ENCODE measurements around the gene CRHR2. TPM values are rescaled to one million over a fixed set of nuclear protein-coding genes. Genes with fewer than 3 reads are reported as not detected.

Gene CRHR2
- total and polyA plus RNA-seq, 2 of the 4 experiments (the other 2 are of a cell fraction), result not detected

GRCh38 chr7:30728591-30729100 lies 46.4 kb upstream of the CRHR2 start:
- H3K27me3 ChIP-seq (ENCODE audit: control insufficient read depth, insufficient read depth, low read length), result peaks cover 55% of the 10 kb centered on the region
- no TSS peak for BruUV-seq (replicated peaks)
- H4K5ac ChIP-seq (ENCODE audit: low read depth, low read length), result no peak overlapping the region
- in situ Hi-C loops (cut with MboI; ENCODE audit: low sequenced_read_pairs), result no loop called here
- no peaks in the 10 kb centered on the region for H3K36me3 ChIP-seq (ENCODE audit: control insufficient read depth, insufficient read depth, low read length)
- H3K4me3 ChIP-seq (ENCODE audit: insufficient read depth, low read depth, low read length), result no peak overlapping the region
- POLR2A ChIA-PET (ENCODE audit: unreplicated experiment), result no interaction called here
- H3K27ac ChIP-seq (ENCODE audit: insufficient read depth, low read length), result no peak overlapping the region
- H4K20me1 ChIP-seq (ENCODE audit: insufficient read depth, low read length), result no peaks in the 10 kb centered on the region
- no peak overlapping the region for H2AK9ac ChIP-seq (replicated peaks; ENCODE audit: low read depth, low read length, poor library complexity)
- H2BK20ac ChIP-seq (ENCODE audit: low read depth, low read length), result no peak overlapping the region
- H3K79me1 ChIP-seq (ENCODE audit: low read depth in 1 of 2, low read length in 2 of 2), result no peaks in the 10 kb centered on the region
- H3K4ac ChIP-seq (ENCODE audit: low read depth, low read length), result no peak overlapping the region
- no peaks in the 10 kb centered on the region for H3K9me1 ChIP-seq (ENCODE audit: insufficient read depth, low read length)
- no peak for ATAC-seq (ENCODE audit: low read depth)
- H4K8ac ChIP-seq (ENCODE audit: low read depth in 2 of 2, low read length in 2 of 2), result no peak overlapping the region
- H3K9me3 ChIP-seq (ENCODE audit: control insufficient read depth, insufficient read depth, low read length), result no peaks in the 10 kb centered on the region
- CTCF ChIA-PET, result interaction anchor here (0.8 kb wide), 1 partner anchor 12 kb away, joined by 5 read pairs; no protein-coding TSS in a partner anchor
- no peak overlapping the region for H2AFZ ChIP-seq (replicated peaks; ENCODE audit: low read length, poor library complexity)
- H2BK15ac ChIP-seq (ENCODE audit: low read depth, low read length), result no peak overlapping the region
- H3K14ac ChIP-seq (replicated peaks; ENCODE audit: low read depth, low read length), result no peak overlapping the region
- WGBS, 2 experiments (ENCODE audit: extremely low coverage in 2 of 2, insufficient read length in 1 of 2), result 8% methylated on average over 2 of the region's 6 CpGs; no CpG with 5 or more reads in 1 of the 2 experiments
- dilution Hi-C loops (cut with HindIII; ENCODE audit: low sequenced_read_pairs, unreplicated experiment), result no loop called here
- intact Hi-C loops (cut with micrococcal nuclease), result no loop called here
- no peak overlapping the region for H3K9ac ChIP-seq (ENCODE audit: low read depth, low read length)
- no peak overlapping the region for H2BK5ac ChIP-seq (ENCODE audit: low read depth, low read length, poor library complexity, severe bottlenecking)
- no peak overlapping the region for H4K91ac ChIP-seq (ENCODE audit: insufficient read depth, low read depth, low read length)
- TF ChIP-seq POLR2A (IDR thresholded peaks at IDR 0.05; ENCODE audit: low read depth, low read length) (no peak), USF2 (IDR thresholded peaks at IDR 0.05; ENCODE audit: low read depth, low read length) (0 out of 2 replicates have a peak, but pooled peaks have one; percentile 6)
- no peak for DNase-seq
- no peak overlapping the region for H2BK120ac ChIP-seq (ENCODE audit: low read depth, low read length)
- no peak overlapping the region for H3K4me2 ChIP-seq (ENCODE audit: low read depth, low read length)
- no peaks in the 10 kb centered on the region for H3K4me1 ChIP-seq (ENCODE audit: control insufficient read depth, insufficient read depth, low read length)
- no peak overlapping the region for H3K56ac ChIP-seq (ENCODE audit: extremely low read depth, insufficient read depth, low read length)
- no peak overlapping the region for H2AK5ac ChIP-seq (ENCODE audit: low read depth, low read length)
- H3K23ac ChIP-seq (ENCODE audit: low read depth, low read length), result no peak overlapping the region
- no peak overlapping the region for H3K18ac ChIP-seq (ENCODE audit: low read depth, low read length)
